Measurements from ENCODE around the gene GPATCH2. TPM values are rescaled to one million over a fixed set of nuclear protein-coding genes. Genes with fewer than 3 reads are reported as not detected.
A peak's percentile ranks its signal among the peaks of the same experiment; 100 is the strongest.

Gene GPATCH2
- total and polyA plus RNA-seq, 10 of the 15 experiments (the other 5 are each of a cell fraction or from before 2014, with no cell fraction given) = 3.2 to 12.2 (median 5.4) TPM

- SMC1A ChIA-PET (ENCODE audit: uncharacterized antibody, unreplicated experiment) = interaction anchor here (1.5 to 3.9 kb wide), 4 partner anchors 10 to 16 kb away, joined by 5 to 18 read pairs (median 10); partner anchors contain the start of genes GPATCH2 and SPATA17
- peak; percentile 92 for TF ChIP-seq IRF4 (IDR thresholded peaks at IDR 0.05; ENCODE audit: low read depth, low read length)
- peak; percentile 76 for TF ChIP-seq BCL11A (IDR thresholded peaks at IDR 0.05; ENCODE audit: low read depth, low read length)
- no peak for TF ChIP-seq NKRF (conservative IDR thresholded peaks at IDR 0.05)
- TF ChIP-seq ZSCAN29 (IDR thresholded peaks at IDR 0.05) = 0 out of 2 replicates have a peak, but pooled peaks have one; percentile 42
- TF ChIP-seq POLR2AphosphoS2 (IDR thresholded peaks at IDR 0.05; ENCODE audit: low read depth, low read length) = no peak
- TF ChIP-seq, protein P1, sequence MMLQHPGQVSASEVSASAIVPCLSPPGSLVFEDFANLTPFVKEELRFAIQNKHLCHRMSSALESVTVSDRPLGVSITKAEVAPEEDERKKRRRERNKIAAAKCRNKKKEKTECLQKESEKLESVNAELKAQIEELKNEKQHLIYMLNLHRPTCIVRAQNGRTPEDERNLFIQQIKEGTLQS (IDR thresholded peaks at IDR 0.05; ENCODE audit: borderline replicate concordance, extremely low read depth, low read depth, low read length) = peak; percentile 44; the same call in 1 of the 2 replicates
- TF ChIP-seq FOXM1 (IDR thresholded peaks at IDR 0.05; ENCODE audit: low read depth, low read length) = peak; percentile 82; the same call in 1 of the 2 replicates
- no peak for TF ChIP-seq TARDBP (IDR thresholded peaks at IDR 0.05; ENCODE audit: borderline replicate concordance)
- no peak for TF ChIP-seq CBX3 (IDR thresholded peaks at IDR 0.05; ENCODE audit: borderline replicate concordance, low read depth)
- no peak for TF ChIP-seq NFYA (IDR thresholded peaks at IDR 0.05; ENCODE audit: borderline replicate concordance, low read depth, low read length)
- TF ChIP-seq GABPA (IDR thresholded peaks at IDR 0.05; ENCODE audit: low read depth) = peak; percentile 33; the same call in 1 of the 2 replicates
- peak; percentile 59 to 74; a peak in 3 of 4 replicates for TF ChIP-seq EP300 (IDR thresholded peaks at IDR 0.05; ENCODE audit: borderline replicate concordance in 1 of 2, control insufficient read depth in 1 of 2, low read depth in 2 of 2, low read length in 2 of 2)
- TF ChIP-seq, protein P2, sequence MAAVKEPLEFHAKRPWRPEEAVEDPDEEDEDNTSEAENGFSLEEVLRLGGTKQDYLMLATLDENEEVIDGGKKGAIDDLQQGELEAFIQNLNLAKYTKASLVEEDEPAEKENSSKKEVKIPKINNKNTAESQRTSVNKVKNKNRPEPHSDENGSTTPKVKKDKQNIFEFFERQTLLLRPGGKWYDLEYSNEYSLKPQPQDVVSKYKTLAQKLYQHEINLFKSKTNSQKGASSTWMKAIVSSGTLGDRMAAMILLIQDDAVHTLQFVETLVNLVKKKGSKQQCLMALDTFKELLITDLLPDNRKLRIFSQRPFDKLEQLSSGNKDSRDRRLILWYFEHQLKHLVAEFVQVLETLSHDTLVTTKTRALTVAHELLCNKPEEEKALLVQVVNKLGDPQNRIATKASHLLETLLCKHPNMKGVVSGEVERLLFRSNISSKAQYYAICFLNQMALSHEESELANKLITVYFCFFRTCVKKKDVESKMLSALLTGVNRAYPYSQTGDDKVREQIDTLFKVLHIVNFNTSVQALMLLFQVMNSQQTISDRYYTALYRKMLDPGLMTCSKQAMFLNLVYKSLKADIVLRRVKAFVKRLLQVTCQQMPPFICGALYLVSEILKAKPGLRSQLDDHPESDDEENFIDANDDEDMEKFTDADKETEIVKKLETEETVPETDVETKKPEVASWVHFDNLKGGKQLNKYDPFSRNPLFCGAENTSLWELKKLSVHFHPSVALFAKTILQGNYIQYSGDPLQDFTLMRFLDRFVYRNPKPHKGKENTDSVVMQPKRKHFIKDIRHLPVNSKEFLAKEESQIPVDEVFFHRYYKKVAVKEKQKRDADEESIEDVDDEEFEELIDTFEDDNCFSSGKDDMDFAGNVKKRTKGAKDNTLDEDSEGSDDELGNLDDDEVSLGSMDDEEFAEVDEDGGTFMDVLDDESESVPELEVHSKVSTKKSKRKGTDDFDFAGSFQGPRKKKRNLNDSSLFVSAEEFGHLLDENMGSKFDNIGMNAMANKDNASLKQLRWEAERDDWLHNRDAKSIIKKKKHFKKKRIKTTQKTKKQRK (IDR thresholded peaks at IDR 0.05; ENCODE audit: low read depth, low read length) = no peak
- peak; percentile 87 for TF ChIP-seq MTA2 (IDR thresholded peaks at IDR 0.05; ENCODE audit: low read depth)
Observed at GRCh38 chr1:217620814-217621213, 10.1 kb downstream of the GPATCH2 start.

More at GRCh38 chr1:217620814-217621213, 10.1 kb downstream of the GPATCH2 start:
- ATAC-seq = peak; percentile 99
- ChIA-PET POLR2A (interaction anchor here (3.0 kb wide), 1 partner anchor 10 kb away, joined by 12 read pairs; the partner anchor contains the start of genes GPATCH2 and SPATA17), CTCF (interaction anchor here (1.8 kb wide), 1 partner anchor 10 kb away, joined by 11 read pairs; the partner anchor contains the start of genes GPATCH2 and SPATA17), RAD21 (ENCODE audit: unreplicated experiment) (interaction anchor here (1.6 kb wide), 1 partner anchor 10 kb away, joined by 6 read pairs; the partner anchor contains the start of genes GPATCH2 and SPATA17)
- peak; percentile 64 for DNase-seq (ENCODE audit: low read depth, low spot score)
- Histone ChIP-seq H2AFZ (ENCODE audit: control insufficient read depth, low read depth, low read length) (no peak overlapping the region), H3K9me3 (replicated peaks; ENCODE audit: control insufficient read depth, insufficient read depth, low read length) (no peaks in the 10 kb centered on the region), H3K27ac (ENCODE audit: control insufficient read depth, insufficient read depth) (peak overlapping the region; percentile 48; the same call in 1 of the 2 replicates), H3K9ac (ENCODE audit: control insufficient read depth, insufficient read depth, low read length) (no peak overlapping the region), H3K36me3 (ENCODE audit: control insufficient read depth in 2 of 2, insufficient read depth in 2 of 2, low read length in 1 of 2) (peaks cover 0 to 5% of the 10 kb centered on the region in 2 experiments; a peak in 1 of 4 replicates), H3K4me3 (0 out of 2 replicates have a peak overlapping the region, but pooled peaks have one; percentile 23), H3K79me2 (ENCODE audit: control insufficient read depth, insufficient read depth, low read length) (peaks cover 4% of the 10 kb centered on the region), H3K4me1 (ENCODE audit: control insufficient read depth, insufficient read depth, low read length) (peaks cover 18% of the 10 kb centered on the region), H4K20me1 (ENCODE audit: control insufficient read depth, insufficient read depth) (no peaks in the 10 kb centered on the region), H3K27me3 (replicated peaks in 1 of 2; ENCODE audit: control insufficient read depth in 2 of 2, insufficient read depth in 2 of 2, low read length in 1 of 2) (no peaks in the 10 kb centered on the region), H3K4me2 (ENCODE audit: control insufficient read depth, insufficient read depth) (peak overlapping the region; percentile 51)
- intact Hi-C loops (cut with micrococcal nuclease; ENCODE audit: unreplicated experiment) = loop anchor here (2.0 to 5.0 kb wide), 2 partner anchors 126 to 139 kb away; no protein-coding TSS in a partner anchor
- 1% methylated on average over 4 of the region's 4 CpGs for WGBS (ENCODE audit: insufficient coverage, insufficient replicate concordance, low lambda C conversion rate, missing lambda C conversion rate)
- in situ Hi-C loops (cut with MboI) = no loop called here
- FAIRE-seq = peak; percentile 95
- BruUV-seq (replicated peaks) = no TSS peak

Measured in GM12878 (cell line).